Prostate gland (tissue), 2 donors: ENCODE measurements around the gene RTF2. TPM values are rescaled to one million over a fixed set of nuclear protein-coding genes. Genes with fewer than 3 reads are reported as not detected.

ENCODE experiments used
- DNase-seq: peaks from one replicate; pipeline ENCODE4 v3.0.0-alpha.2; 2019; ENCODE audit warnings: low spot score
- H3K27ac ChIP-seq, 2 donors: fragments of 200-600 bp; sonication (generic); 2 replicates each; pipeline ENCODE4 v1.5.1; 2017 to 2019
- H3K27me3 ChIP-seq: fragments of 200-600 bp; sonication (generic); replicated peaks from 2 replicates; pipeline ENCODE4 v1.5.1; 2019; ENCODE audit not compliant: insufficient read depth
- H3K36me3 ChIP-seq, 2 donors: fragments of 200-600 bp; sonication (generic); 1 replicate in 1 of 2; 2 replicates in 1 of 2; pipeline versions ENCODE4 v1.5.1 to v1.8.1; 2017 to 2019
- H3K4me1 ChIP-seq: fragments of 200-600 bp; sonication (generic); replicated peaks from 2 replicates; pipeline ENCODE4 v1.5.1; 2019
- H3K4me3 ChIP-seq, 2 donors: fragments of 200-600 bp; sonication (generic); 2 replicates each; pipeline ENCODE4 v1.5.1; 2017 to 2019
- H3K9me3 ChIP-seq: fragments of 200-600 bp; sonication (generic); 2 replicates; pipeline ENCODE4 v1.5.1; 2017
- POLR2A ChIP-seq: fragments of 450-650 bp; IDR thresholded peaks from one replicate; pipeline ENCODE4 v1.6.1; 2016; ENCODE audit warnings: antibody characterized with exemption, mild to moderate bottlenecking
- POLR2AphosphoS5 ChIP-seq: sonication (generic); formaldehyde crosslinking; IDR thresholded peaks from one replicate; pipeline ENCODE4 v1.6.1; 2017; ENCODE audit warnings: antibody characterized with exemption
- WGBS: methylation state at CpG from one replicate; pipeline ENCODE4 v1.1.5; 2018; 5-methylcytosine and 5-hydroxymethylcytosine counted together
- intact Hi-C: fragments of 100-400 bp; cut with DNase I; formaldehyde crosslinking; loops from one replicate; pipeline ENCODE4 v1.14.2; 2022
- total RNA-seq, 2 donors: library from RNA; depleted of rRNA; stranded (reverse); fragments of >200 nt; gene quantifications; one replicate each; pipeline ENCODE4 v1.1.0, GENCODE V29; 2016
- TF ChIP-seq, protein P1 (sequence below), 4 experiments: fragments of 200-600 bp in 2 of 4; fragments of 450-650 bp in 2 of 4; sonication (generic) in 2 of 4; IDR thresholded peaks; 1 replicate in 3 of 4; 2 replicates in 1 of 4; pipeline ENCODE4 v1.5.1; 2016 to 2019; ENCODE audit warnings: antibody characterized with exemption in 4 of 4, mild to moderate bottlenecking in 2 of 4, moderate library complexity in 2 of 4

The RTF2 gene
- total RNA-seq, 2 donors from 2014 or later, result 71.3 to 81.7 TPM

DNA sequence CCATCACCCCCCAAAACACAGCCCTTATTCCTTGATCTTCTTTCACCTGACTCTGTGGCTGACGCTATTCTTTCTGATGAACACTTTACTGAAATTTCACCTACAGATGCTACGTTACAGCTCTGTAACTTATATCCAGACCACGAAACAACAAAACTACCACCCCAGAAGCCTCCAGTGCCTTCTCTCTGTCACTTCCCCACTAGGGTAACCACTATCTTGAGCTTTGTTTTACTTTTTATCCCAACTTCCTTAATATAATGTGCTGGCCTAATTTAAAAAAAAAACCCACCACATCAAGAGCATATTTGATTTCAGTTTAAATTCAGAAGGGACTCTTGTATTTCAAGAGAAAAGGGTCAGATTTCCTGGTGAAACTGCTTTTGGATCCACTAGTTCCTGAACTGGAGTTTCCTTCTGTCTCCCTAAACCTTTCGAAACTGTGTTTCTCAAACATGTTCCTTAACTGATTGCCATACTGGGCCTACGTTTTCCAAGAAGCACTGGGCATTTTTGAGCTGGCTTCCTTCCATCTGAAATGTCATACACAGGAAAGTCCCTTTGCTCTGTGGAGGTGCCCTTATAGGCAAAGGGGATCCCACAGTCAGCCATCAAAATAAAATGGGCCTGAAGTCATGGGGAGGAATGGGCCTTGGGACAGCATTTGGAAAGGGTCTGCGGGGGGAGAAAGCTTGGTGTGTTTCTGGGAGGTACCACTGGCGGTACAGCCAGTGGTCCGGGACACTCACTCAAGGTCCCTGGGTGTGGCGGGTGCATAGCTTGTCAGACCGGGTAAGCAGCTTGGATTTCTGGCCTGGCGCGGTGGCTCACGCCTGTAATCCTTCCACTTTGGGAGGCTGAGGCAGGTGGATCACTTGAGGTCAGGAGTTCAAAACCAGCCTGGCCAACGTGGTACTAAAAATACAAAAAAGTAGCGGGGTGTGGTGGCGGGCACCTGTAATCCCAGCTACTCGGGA is 25.8 kb upstream of the RTF2 start:
- 87% methylated on average over 17 of the region's 17 CpGs for WGBS
- DNase-seq, result no peak
- H3K27ac ChIP-seq, result no peak overlapping the region
- TF ChIP-seq POLR2AphosphoS5 (no peak), POLR2A (no peak)
- TF ChIP-seq, protein P1, sequence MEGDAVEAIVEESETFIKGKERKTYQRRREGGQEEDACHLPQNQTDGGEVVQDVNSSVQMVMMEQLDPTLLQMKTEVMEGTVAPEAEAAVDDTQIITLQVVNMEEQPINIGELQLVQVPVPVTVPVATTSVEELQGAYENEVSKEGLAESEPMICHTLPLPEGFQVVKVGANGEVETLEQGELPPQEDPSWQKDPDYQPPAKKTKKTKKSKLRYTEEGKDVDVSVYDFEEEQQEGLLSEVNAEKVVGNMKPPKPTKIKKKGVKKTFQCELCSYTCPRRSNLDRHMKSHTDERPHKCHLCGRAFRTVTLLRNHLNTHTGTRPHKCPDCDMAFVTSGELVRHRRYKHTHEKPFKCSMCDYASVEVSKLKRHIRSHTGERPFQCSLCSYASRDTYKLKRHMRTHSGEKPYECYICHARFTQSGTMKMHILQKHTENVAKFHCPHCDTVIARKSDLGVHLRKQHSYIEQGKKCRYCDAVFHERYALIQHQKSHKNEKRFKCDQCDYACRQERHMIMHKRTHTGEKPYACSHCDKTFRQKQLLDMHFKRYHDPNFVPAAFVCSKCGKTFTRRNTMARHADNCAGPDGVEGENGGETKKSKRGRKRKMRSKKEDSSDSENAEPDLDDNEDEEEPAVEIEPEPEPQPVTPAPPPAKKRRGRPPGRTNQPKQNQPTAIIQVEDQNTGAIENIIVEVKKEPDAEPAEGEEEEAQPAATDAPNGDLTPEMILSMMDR (IDR thresholded peaks at IDR 0.05), result no peak
- H3K4me3 ChIP-seq, result no peak overlapping the region
- H3K36me3 ChIP-seq, result no peaks in the 10 kb centered on the region
- intact Hi-C loops, result no loop called here
- no peaks in the 10 kb centered on the region for H3K4me1 ChIP-seq
- H3K27me3 ChIP-seq, result peaks cover 4% of the 10 kb centered on the region
- H3K9me3 ChIP-seq, result no peaks in the 10 kb centered on the region

DNA sequence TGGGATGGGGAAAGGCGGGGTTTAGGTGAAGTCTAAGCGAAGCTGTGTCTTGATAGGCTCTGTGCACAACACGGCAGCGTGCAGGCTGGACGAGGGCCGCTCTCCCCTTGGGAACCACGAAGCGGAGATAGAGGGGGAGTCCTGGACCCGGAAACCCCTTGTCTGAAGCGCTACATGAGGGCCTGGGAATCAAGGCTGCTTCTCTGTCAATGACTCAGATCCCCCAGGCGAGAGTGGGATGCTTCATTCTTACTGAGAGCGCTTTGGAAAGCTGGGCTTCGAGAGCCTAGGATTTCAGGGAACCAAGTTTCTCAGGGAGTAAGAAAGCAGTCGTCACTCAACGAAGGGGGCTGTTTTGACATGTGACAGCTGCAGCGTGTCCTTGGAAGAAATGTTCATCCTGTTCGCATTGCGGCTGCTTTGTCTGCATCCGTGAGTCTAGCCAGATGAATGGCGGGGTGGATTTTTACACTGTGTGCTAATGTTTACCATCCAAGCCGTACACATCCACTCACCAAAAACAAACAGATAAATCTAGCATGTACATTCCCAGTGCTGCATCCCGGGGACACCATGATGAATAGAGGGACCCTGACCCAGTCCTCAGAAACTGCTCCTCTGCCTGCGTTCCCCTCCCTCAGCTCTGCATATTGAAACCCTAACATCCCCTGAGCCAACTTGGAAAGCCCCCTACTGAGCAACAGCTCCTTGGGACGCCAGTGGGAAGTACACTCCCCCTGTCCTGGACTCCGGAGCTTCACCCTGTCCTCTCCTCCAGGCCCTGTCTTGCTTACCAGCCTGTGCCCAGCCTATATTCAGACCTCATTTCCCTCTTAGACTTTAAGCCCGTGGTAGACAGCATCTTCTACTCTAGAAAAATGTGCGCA is 24.5 kb upstream of the RTF2 start:
- Histone ChIP-seq H3K4me3 (no peak overlapping the region), H3K4me1 (no peaks in the 10 kb centered on the region), H3K36me3 (no peaks in the 10 kb centered on the region), H3K27ac (no peak overlapping the region), H3K27me3 (peaks cover 4% of the 10 kb centered on the region), H3K9me3 (no peaks in the 10 kb centered on the region)
- WGBS, result 68% methylated on average over 27 of the region's 27 CpGs
- intact Hi-C loops, result no loop called here
- DNase-seq, result no peak
- TF ChIP-seq POLR2A (no peak), POLR2AphosphoS5 (no peak)
- TF ChIP-seq, protein P1 (IDR thresholded peaks at IDR 0.05), result no peak

DNA sequence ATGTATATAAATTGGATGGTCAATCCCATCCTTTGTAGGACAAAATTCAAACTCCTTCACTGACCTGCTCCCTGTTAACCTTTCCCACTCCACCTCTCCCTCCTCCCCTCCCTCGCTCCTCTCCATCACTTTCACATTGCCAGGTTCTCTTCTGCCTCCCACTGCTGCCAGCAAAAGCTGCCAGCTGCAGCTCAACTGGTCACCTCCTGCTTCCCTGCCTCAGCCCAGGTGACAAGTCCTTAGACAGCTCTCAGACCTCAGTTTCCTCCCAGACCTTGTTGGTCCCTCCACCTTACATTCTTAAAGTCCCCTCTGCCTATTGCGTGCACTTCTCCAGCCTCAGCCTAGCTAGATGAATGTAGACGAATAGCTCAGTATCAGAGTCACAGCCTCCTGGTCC is 23.3 kb upstream of the RTF2 start:
- DNase-seq, result no peak
- no peaks in the 10 kb centered on the region for H3K36me3 ChIP-seq
- TF ChIP-seq, protein P1 (IDR thresholded peaks at IDR 0.05), result no peak
- no peak for TF ChIP-seq POLR2A
- no peak for TF ChIP-seq POLR2AphosphoS5
- peaks cover 4% of the 10 kb centered on the region for H3K27me3 ChIP-seq
- WGBS, result 90% methylated on average over 3 of the region's 3 CpGs
- no peaks in the 10 kb centered on the region for H3K9me3 ChIP-seq
- H3K4me3 ChIP-seq, result no peak overlapping the region
- intact Hi-C loops, result no loop called here
- H3K4me1 ChIP-seq, result no peaks in the 10 kb centered on the region
- no peak overlapping the region for H3K27ac ChIP-seq

DNA sequence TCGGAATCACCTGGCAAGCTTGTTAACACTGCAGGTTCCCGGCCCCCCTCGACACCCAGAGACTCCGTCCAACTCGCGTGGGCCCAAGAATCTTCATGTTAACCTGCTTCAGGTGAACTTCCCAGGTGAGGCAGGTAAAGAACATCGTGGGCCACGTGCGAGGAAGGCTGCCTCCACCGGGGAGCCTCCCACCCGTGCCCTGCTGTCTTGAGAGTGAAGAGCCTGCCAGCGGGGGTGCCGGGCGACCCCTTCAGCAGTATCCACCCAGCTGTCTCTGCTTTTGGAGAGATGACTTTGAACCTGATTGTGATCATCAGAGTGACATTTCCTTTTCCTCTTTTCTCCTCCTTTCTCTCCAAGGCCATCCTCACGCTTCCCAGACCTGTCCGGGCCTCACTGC is 22.9 kb upstream of the RTF2 start:
- 89% methylated on average over 16 of the region's 16 CpGs for WGBS

More for the DNA sequence above, 22.9 kb upstream of the RTF2 start:
- Histone ChIP-seq H3K36me3 (no peaks in the 10 kb centered on the region), H3K27ac (no peak overlapping the region), H3K4me1 (no peaks in the 10 kb centered on the region), H3K27me3 (peaks cover 4% of the 10 kb centered on the region), H3K9me3 (no peaks in the 10 kb centered on the region), H3K4me3 (no peak overlapping the region)
- no peak for DNase-seq
- intact Hi-C loops, result no loop called here
- TF ChIP-seq, protein P1 (IDR thresholded peaks at IDR 0.05), result no peak
- no peak for TF ChIP-seq POLR2A
- no peak for TF ChIP-seq POLR2AphosphoS5
